ENCODE data around the gene LARP1.
"Not testable (repeated sequence)": the region's sequence is repeated elsewhere in the genome, so short reads cannot be mapped to it uniquely, and the experiment has no call there.

LARP1 gene

DNA sequence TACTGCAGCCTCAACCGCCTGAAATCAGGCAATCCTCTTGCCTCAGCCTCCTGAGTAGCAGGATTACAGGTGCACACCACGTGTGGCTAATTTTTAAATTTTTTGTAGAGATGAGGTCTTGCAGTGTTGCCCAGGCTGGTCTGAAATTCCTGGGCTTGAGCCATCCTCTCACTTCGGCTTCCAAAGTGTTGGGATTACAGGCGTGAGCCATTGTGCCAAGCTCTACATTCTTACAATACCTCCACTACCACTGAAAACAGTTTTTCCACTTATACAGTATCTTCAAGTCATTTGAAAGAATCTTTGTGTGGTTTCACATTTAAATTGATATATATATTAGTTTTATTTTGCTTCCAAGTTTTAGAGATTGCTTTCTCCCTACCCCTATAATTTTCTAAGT, 42.6 kb downstream of the LARP1 start:
- no peak for DNase-seq

DNA sequence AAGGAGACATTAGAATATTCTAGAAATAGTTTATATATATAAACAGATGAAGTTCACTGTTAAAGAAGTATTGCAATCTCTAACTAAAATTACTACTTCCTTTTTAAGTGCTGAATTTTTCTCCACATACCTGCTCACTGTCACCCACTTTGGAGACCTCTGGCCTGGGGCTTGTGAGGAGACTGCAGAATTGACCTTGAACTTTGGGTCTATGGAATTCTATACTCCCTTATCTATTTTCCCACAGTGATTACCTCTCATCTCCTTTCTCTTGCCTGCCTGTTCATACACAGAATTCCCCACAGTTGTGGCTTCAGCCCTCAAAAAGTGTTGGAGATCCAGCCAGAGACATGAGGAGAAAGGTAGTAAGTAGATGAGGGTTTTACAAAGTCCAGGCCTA, 45.4 kb downstream of the LARP1 start:
- DNase-seq = no peak

DNA sequence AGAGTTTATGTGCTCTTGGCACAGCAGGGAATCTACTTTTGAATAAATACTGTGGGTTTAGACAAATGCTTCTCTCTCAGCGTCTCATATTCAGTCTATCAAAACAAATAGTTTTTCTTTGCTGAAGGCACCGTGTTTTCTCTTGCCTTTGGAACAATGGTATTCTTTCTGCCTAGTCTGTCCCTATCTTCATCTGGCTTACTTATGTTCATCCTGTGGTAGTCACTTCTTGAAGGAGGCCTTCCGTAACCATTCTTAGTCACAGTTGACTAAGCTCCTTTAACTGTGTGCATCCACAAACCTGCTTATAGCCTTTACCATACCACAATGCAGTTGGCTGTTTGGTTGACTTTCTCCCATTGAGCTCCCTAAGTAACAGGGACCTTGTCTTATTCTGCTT, 45.9 kb downstream of the LARP1 start:
- DNase-seq = no peak

DNA sequence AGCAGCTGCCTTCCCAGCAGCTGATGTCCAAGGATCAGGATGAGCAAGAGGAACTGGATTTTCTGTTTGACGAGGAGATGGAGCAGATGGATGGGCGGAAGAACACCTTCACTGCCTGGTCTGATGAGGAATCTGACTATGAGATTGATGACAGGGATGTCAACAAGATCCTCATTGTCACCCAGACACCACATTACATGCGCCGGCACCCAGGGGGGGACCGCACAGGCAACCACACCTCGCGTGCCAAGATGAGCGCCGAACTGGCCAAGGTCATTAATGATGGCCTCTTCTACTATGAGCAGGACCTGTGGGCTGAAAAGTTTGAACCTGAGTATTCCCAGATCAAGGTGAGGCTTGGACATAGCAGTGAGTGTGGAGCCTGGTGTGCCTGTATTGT, 46.9 kb downstream of the LARP1 start:
- DNase-seq = no peak

DNA sequence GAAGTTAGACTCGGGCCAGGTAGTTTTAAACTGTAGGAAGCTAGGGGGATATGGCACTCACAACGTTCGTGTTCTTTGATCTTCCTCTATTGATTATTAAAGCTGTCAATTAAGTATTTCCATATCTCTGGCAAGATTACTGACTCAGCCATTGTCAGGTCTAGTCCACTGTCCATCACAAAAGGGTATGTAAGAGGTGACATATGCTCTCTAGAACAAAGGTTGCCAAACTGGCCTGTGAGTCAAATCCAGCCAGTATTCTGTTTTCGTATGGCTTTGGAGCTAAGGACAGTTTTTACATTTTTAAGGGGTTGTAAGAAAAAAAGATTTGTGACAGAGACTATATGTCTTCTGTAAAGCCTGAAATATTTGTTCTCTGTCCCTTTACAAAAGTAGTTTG, 51.0 kb downstream of the LARP1 start:
- no peak for DNase-seq

DNA sequence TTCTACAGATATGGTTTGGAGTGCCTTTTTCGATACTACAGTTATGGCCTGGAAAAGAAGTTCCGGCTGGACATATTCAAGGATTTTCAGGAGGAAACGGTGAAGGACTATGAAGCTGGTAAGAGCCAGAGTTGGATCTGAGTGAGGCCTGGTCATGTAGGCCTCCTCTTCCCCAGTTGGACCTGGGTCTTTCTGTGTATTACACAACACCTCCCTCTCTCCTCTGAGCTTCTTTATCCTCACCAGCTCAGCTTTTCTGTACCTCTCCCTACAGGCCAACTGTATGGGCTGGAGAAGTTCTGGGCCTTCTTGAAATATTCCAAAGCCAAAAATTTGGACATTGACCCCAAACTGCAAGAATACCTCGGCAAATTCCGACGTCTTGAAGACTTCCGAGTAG, 56.1 kb downstream of the LARP1 start:
- DNase-seq = no peak

DNA sequence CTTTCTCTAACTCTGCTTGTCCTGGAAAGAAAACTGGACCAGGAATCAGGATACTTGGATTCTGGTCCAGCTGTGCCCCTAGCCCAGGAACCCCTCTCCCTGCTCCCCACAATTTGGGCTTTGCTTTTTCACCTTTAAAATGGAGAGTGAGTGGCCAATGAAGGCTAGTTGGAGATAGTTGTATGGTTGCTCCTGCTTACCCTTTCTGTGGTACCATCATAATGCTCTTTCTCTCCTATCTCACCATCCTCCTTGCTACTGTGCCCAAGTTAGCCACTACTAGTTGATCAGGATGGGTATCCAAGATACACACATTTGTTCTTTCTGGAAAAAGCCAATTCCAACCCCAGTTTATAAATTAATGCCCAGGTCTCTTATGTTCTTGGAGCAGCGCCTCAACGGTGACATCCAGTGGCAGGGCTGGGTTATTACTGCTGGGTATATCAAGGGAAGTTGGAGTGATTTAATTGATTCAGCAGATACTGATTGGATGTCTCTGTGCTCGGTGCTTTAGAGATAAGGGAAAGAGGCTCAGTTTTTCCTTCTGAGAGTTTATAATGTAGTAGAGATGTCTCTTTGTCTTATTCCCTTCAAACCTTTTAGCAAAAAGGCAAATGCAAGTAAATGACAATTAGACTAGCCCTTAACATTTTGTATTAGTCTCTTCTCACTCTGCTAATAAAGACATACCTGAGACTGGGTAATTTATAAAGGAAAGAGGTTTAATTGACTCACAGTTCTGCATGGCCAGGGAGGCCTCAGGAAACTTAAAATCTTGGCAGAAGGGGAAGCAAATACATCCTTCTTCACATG, 56.7 kb downstream of the LARP1 start:
- DNase-seq = peak; percentile 73

DNA sequence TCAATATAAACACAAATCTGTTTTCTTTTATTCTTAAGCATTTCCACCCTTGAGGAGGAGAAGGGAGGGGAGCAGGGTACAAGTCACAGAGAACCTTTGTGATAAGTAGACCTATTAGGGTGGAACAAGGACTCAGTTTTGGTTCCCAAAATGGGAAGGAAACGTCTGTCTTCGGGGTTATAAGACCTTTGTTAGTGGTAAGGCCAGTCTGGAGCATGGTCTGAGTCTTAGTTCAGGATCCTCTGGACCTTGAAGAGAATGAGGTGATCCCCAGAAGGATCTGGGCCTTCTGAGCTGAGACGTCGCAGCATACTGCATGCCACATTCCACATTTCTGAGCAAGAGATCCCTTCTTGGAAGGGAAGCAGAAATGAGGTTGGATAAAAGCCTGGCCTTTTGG, 58.0 kb downstream of the LARP1 start:
- no peak for DNase-seq

DNA sequence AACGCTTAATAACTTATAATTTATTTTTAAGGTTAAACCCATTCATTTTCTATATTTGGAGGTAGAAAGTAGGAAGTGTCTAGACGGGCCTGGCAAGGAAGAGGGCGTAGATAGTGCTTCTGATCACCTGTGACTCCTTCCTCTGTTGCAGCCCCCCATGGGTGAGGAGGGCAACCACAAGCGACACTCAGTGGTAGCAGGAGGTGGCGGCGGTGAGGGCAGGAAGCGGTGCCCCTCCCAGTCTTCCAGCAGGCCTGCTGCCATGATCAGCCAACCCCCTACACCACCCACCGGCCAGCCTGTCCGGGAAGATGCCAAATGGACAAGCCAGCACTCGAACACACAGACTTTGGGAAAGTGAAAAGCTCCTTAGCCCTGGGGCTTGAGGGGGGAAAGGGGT, 58.6 kb downstream of the LARP1 start:
- peak; percentile 39 for DNase-seq

DNA sequence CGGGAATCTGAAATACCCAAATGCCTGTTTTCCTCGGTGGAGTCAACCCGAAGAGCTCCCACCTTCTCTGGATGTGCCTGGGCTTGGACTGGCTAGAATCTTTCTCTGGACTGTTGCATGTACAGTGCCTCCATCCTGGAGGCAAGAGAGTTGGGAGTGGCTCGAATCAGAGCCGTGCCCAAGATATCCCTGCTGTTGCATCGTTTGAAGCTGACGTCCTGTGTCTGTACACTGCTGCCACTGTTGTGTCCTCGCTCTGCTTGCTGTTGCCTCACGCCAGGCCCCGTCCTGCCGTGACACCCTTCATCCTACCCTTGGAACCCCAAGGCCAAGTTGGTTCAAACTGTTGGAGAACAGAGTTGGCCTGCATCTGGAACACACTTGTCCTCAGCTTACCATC, 59.8 kb downstream of the LARP1 start:
- no peak for DNase-seq

DNA sequence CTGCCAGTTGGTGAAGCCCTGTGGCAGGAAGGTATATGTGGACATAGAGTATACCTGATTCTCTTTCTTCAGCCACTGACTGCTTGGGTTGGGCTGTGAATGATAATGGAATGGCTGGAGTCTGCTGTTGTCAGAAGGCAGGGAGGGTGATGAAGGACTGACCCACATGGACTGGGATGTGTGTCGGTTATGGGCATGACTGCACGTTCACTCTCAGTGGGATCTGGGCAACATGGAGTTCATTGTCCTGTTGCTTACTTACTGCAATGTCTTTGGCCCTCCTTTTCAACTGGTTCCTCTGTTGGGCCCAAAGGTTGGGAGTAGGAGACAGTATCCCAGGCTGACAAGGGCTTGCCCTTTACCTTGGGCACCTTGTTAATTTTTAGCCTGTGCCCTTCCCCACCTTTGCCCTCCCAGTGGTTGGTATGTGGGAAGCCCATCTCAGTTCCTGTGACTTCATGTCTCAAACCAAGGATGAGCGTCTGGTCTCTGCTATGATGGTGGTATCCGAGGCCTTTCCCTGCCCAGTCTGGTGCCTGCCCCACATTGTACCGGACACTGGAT, 60.6 kb downstream of the LARP1 start:
- DNase-seq = no peak

DNA sequence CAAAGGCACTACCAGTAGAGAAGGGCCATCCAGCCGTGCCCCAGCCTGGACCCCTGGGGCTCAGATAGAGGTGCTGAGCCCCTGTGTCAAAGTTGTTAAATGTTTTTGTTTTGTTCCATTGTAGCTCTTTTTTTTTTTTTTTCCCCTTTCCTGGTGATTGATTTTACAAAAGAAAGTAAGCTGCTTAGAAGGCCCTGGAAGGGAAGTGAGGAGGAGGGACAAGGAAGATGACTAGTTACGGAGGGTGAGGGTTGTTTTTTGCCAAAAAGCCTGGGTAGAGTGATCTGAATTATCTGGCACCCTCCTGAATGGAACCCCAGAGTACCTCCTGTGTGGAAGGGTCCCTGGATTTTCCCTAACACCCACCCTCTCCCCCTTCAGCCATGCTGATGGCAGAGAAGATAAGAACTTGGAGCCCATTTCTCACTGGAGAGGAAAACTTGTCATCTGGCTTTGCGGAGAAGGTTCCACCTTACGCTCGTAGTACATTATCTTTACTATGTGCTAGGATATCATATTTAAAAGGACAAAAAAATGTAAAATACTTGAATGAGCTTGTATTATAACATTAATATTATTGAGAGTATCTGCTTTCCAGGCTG, 61.8 kb downstream of the LARP1 start:
- DNase-seq = no peak

DNA sequence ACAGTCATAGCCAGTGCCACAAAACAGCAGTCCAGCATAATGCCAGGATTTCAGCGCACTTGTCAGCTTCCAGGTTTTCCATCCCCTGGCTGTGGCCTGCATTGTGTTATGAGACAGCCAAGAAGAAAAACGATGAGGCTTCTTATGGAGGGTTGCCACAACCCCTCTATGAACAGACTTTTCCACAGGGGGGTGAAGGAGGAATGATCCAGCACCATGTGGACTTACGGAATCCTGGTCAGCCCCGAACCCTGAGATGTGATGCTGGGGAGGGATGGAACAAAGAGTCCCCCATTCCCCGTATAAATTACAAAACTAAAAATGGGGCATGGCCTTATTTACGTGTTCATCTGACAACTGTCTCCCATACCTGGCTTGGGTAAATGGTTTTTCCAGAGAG, 62.6 kb downstream of the LARP1 start:
- DNase-seq = no peak

DNA sequence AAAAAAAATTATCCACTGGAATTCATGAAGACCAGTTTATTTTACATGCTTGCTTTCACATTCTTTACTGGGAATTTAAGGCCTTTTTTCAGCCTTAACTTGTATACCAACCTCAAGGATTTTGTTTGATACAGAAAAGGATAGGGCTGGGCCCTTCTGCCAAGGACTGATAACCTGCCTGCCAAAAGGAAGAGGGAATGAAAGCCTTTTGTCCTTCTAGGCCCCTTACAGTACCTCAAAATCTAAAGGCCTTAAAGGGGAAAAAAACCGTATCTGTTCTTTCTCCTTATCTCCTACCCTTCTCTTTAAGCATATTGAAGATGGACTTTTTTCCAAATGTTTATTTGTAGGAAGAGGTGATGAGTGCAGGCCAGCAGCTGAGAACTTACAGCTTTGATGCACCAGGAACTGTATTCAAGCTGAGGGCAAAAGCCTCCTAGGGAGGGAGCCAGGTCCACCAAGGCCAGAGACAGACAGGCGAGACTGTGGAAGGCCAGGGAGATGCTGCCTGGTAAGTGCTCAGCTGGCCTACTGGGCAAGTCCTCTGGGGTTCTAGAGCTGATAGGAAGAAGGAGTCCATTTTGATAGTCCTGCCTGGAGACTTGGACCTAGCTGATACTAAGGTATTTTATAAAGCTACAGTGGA, 63.4 kb downstream of the LARP1 start:
- no peak for DNase-seq

DNA sequence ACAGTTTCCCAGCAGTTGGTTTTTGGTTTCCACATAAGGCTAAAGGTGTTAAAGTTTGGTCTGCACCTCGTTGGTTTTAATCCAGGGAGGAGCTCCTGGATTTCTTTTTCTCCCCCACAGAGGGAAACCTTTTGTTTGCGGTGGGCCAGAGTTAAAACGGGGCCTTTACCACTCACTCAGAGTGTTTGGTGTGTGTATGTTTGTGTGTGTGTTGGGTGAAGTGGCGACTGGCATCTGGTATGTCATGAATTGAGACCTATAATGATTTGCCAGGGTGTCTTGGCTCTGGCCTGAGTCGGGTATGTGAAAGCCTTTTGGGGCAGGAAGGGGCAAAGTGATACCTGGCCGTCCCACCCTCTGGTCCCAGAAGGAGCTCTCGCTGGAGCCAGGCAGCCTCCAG, 64.4 kb downstream of the LARP1 start:
- no peak for DNase-seq

DNA sequence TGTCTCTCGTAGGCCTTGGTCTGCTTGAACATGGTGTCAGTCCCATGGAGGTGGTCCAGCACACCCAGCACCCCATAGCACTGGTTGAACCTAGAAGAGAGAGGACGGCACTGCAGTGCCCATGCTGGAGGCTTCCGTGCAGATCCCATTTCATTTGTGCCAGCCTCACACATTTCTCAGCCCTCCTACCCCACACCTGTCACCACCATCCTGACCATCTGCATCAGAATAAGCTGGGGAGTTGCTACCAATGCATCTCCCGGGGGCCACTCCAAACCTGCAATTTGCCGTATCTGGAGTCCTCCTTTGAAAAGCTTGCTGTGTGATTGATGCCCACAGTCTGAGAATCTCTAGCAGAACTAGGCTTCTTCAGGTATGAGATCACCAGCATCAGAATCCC, 65.2 kb downstream of the LARP1 start:
- DNase-seq = no peak

DNA sequence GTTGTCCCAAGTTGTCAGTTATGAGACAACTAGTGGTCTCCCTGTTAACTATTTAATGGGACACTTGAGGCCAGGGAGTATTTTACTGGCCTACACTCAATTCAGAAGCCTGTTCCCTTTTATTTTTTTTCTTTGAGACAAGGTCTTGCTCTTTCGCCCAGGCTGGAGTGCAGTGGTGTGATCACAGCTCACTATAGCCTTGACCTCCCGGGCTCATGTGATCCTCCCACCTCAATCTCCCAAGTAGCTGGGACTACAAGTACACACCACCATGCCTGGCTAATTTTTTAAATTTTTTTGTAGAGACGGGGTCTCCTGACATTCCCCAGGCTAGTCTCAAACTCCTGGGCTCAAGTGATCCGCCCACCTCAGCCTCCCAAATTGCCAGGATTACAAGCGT, 67.7 kb downstream of the LARP1 start:
- not testable (repeated sequence) for DNase-seq

DNA sequence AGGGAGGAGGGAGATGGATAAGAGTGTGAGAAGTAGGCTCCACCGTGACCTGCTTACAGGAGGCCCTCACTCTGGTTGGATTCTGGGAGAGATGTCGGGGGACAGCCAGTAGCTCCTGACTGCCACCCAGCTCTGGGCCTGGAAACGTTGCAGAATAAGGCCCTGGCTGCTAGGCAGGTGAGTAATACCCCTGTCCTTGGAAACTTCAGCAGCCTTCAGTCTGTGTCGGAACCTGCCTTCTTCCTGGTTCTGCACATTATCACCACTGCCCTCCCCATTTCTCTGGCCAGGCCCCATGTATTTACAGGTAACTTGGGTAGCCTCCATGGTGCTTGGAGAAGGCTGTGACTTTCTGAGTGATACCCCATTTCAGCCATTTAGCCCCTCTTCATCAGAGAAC, 68.4 kb downstream of the LARP1 start:
- no peak for DNase-seq

DNA sequence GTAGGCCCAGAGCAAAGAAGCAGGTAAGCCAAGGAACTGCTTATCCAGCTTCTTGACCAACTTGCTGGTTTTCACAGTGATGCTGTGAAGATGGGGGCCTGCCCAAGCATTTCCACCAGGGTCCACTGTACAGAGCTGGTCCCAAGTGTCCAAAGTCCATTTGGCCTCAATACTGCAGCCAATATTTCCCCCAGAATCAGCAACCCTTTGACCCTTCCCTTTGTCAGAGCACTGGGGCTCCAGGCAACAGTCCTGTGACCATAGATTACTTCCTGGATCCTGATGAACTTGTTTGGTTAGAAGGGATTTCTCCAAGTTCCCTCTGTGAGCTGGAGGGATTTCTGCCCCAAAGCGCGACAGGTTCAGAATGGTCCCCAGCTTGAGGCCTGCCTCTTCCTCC, 68.9 kb downstream of the LARP1 start:
- DNase-seq = no peak

DNA sequence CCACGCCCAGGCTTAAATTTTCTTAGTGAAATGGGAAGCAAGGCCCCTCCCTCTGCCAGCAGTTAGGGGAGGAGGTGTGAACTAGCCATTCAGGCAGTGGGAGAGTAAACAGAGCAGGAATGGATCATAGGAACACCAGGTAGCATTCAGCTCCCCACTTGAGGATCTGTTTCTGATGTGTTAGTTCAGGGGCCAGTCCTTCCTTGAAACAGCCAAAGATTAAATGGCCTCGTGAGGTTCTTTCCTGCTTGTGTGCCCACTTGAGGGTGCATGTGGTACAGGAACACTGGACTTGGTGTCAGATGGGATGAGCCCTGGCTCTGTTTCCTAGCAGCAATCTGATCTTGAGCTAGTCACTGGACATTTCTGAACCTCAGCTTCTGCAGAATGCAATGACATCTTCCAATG, 74.0 kb downstream of the LARP1 start:
- DNase-seq = no peak

DNA sequence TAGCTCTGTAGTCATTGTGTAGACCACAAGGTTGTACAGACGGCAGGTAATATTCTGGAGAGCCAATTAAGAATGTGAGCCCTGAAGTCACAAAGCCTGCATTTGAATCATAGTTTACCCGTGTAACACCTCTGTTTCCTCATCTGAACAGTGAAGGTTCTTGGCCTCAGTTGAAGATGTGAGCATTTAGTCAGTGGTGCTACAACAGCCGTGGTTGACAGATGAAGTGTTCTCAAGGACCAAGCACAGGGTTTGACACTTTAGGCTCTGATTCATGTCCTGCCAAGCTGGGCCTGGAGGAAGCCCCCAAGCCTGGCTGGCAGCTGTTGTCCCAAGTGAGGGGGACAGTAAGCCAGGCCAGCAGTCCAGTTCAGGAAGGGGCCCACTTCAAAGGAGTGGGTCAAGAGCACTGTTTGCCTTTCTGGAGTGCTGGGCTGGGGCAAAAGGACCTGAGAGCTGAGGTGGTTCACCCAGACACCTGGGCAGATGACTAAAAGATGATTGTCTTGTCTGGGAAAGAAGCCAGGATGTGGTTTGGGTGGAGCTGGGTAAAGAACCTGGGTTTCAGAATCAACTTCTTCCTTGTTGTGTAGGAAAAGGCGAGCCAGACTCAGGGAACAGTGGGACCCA, 74.5 kb downstream of the LARP1 start:
- DNase-seq = peak; percentile 38

DNA sequence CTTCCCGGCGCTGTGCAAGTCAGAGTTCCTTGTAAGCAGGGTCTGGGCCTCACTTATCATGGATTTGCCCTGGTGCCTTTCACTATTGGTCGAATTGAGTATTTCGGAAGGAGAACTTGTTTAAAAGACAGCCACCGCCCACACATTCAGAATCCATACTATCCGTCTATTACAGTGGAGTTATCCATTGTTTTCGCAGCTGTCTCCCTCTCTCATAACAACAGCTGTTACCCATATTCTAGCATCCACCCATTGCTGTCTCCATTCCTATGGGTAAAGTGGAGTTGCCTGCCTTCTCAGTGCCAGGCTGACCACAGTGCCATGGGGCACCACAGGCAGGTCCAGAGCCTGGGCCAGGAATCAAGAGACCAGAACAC, 75.0 kb downstream of the LARP1 start:
- DNase-seq = no peak

DNA sequence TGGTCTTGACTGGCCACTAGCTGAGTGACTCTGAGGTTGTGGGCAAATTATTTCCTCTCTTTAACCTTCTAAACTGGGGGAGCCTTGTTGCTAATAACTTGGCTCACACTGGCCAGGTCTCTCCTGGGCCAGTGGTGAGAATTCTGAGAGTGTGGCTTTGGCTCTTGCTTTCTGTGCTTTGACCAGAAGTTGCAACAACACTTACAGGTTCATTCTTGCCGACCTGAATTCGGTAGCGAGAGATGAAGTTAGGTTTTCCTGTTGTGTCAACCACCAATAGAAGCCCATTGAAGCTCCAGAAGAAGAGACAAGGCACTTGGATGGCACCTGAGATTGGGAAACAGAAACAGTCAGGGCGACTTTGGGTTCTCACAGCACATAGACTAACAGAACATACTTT, 75.4 kb downstream of the LARP1 start:
- DNase-seq = no peak

DNA sequence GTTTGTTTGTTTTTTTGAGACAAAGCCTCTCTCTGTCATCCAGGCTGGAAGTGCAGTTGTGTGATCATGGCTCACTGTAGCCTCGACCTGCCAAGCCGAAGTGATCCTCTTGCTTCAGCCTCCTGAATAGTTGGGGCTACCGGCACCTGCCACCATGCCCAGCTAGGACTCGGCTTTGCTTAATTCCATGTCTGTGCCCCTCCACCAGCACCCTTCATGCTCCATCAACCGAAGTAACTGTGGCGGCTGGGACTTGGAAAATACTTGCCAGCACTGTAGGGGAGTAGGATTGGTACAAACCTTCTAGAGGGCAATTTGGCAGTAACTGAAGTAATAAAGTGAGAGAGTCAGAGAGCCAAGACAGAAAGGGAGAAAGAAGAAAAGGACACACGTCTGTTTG, 76.3 kb downstream of the LARP1 start:
- no peak for DNase-seq

Measured in stimulated activated CD8-positive, alpha-beta memory T cell treated with anti-CD3 and anti-CD28 coated beads, Interleukin-4, amount 100 ng/mL, for 48 hours (primary cell).